Hepatic stellate cell (primary cell): ENCODE measurements around the gene CFAP157.
"Not testable (repeated sequence)": the region's sequence is repeated elsewhere in the genome, so short reads cannot be mapped to it uniquely, and the experiment has no call there.

Experiments used
- DNase-seq: peaks from one replicate; pipeline ENCODE4 v3.0.0; 2011; ENCODE audit warnings: low spot score

The CFAP157 gene

GRCh38 chr9:127735530-127736185 lies 28.9 kb downstream of the CFAP157 start:
- no peak for DNase-seq

- DNase-seq = no peak
Observed at GRCh38 chr9:127738666-127739065, 31.9 kb downstream of the CFAP157 start.

- no peak for DNase-seq
Observed at GRCh38 chr9:127739614-127740330, 33.0 kb downstream of the CFAP157 start.

- no peak for DNase-seq
Observed at GRCh38 chr9:127741831-127742434, 35.1 kb downstream of the CFAP157 start.

- DNase-seq = no peak
Observed at GRCh38 chr9:127742435-127743088, 35.8 kb downstream of the CFAP157 start.

GRCh38 chr9:127744398-127745110 lies 37.8 kb downstream of the CFAP157 start:
- DNase-seq = no peak

- no peak for DNase-seq
Observed at GRCh38 chr9:127746959-127747569, 40.3 kb downstream of the CFAP157 start.

- DNase-seq = no peak
Observed at GRCh38 chr9:127749090-127749787, 42.5 kb downstream of the CFAP157 start.

GRCh38 chr9:127751269-127752054 lies 44.7 kb downstream of the CFAP157 start:
- DNase-seq = no peak

- no peak for DNase-seq
Observed at GRCh38 chr9:127753148-127753547, 46.4 kb downstream of the CFAP157 start.

GRCh38 chr9:127753622-127754021 lies 46.8 kb downstream of the CFAP157 start:
- no peak for DNase-seq

- no peak for DNase-seq
Observed at GRCh38 chr9:127754099-127755060, 47.6 kb downstream of the CFAP157 start.

- no peak for DNase-seq
Observed at GRCh38 chr9:127755061-127756060, 48.6 kb downstream of the CFAP157 start.

GRCh38 chr9:127756233-127756632 lies 49.4 kb downstream of the CFAP157 start:
- DNase-seq = no peak

- DNase-seq = not testable (repeated sequence)
Observed at GRCh38 chr9:127756776-127757175, 50.0 kb downstream of the CFAP157 start.

GRCh38 chr9:127758843-127759242 lies 52.1 kb downstream of the CFAP157 start:
- DNase-seq = no peak

GRCh38 chr9:127761061-127761460 lies 54.3 kb downstream of the CFAP157 start:
- no peak for DNase-seq

GRCh38 chr9:127761491-127761956 lies 54.7 kb downstream of the CFAP157 start:
- no peak for DNase-seq
